GM23338 (cell line): ENCODE measurements around the gene MST1.

Experiments used
- CREB1 ChIP-seq: fragments of 250-450 bp; sonication (Bioruptor Pico); IDR thresholded peaks from 2 replicates; pipeline ENCODE4 v1.5.0; 2020; ENCODE audit warnings: low read depth, mild to moderate bottlenecking, moderate library complexity
- CTCF ChIP-seq, 2 experiments: fragments of 200-600 bp in 1 of 2; sonication (generic) in 1 of 2; conservative IDR thresholded peaks; 2 replicates each; pipeline versions ENCODE4 v1.5.1 to v1.6.1; 2016 to 2017; ENCODE audit warnings: antibody characterized with exemption in 2 of 2, low read depth in 2 of 2, mild to moderate bottlenecking in 2 of 2, moderate library complexity in 1 of 2
- ETS1 ChIP-seq: IDR thresholded peaks from 2 replicates; pipeline ENCODE4 v1.6.1; 2016; ENCODE audit warnings: antibody characterized with exemption
- EZH2 ChIP-seq: fragments of 200-600 bp; sonication (generic); IDR thresholded peaks from one replicate; pipeline ENCODE4 v1.8.0; 2017; ENCODE audit warnings: antibody characterized with exemption, mild to moderate bottlenecking, low read depth; ENCODE audit not compliant: unreplicated experiment
- EZH2phosphoT487 ChIP-seq: fragments of 200-600 bp; sonication (generic); IDR thresholded peaks from one replicate; pipeline ENCODE4 v1.8.1; 2018; ENCODE audit warnings: antibody characterized with exemption; ENCODE audit not compliant: unreplicated experiment
- NANOG ChIP-seq: IDR thresholded peaks from 2 replicates; pipeline ENCODE4 v1.6.1; 2016; ENCODE audit warnings: antibody characterized with exemption, borderline replicate concordance
- POLR2AphosphoS5 ChIP-seq: IDR thresholded peaks from 2 replicates; pipeline ENCODE4 v1.6.1; 2016; ENCODE audit warnings: antibody characterized with exemption, low read depth
- REST ChIP-seq: IDR thresholded peaks from one replicate; pipeline ENCODE4 v1.6.1; 2018; ENCODE audit warnings: antibody characterized with exemption; ENCODE audit not compliant: unreplicated experiment

- TF ChIP-seq NANOG (no peak), CTCF (conservative IDR thresholded peaks at IDR 0.05; ENCODE audit: low read depth in 2 of 2) (no peak), ETS1 (no peak), EZH2phosphoT487 (no peak), POLR2AphosphoS5 (no peak), EZH2 (no peak), CREB1 (CRISPR knock-in tag) (no peak), REST (no peak)
Measured at GRCh38 chr3:49707113-49707480, 17.8 kb upstream of the MST1 start.
